ENCODE data around the gene RHOA. TPM values are rescaled to one million over a fixed set of nuclear protein-coding genes. Genes with fewer than 3 reads are reported as not detected.

The RHOA gene
- total RNA-seq, 2 experiments from 2014 or later: 518 to 520 TPM

GRCh38 chr3:49316696-49317457 lies 94.9 kb downstream of the RHOA start:
- Mint-ChIP-seq H3K27me3 (ENCODE audit: low read depth) (no peaks in the 10 kb centered on the region), H3K9me3 (ENCODE audit: insufficient read depth) (no peaks in the 10 kb centered on the region), H3K36me3 (ENCODE audit: low read depth) (peaks cover 41% of the 10 kb centered on the region), H3K4me3 (no peak overlapping the region), H3K27ac (no peak overlapping the region), H3K4me1 (ENCODE audit: low read depth) (no peaks in the 10 kb centered on the region)
- ATAC-seq (no peak), DNase-seq (no peak)
- POLR2A ChIA-PET: interaction anchor here (0.8 kb wide), 1 partner anchor 23 kb away, joined by 3 read pairs; the partner anchor contains the start of gene USP4
- CTCF ChIA-PET: interaction anchor here (0.6 kb wide), 1 partner anchor 1472 kb away, joined by 3 read pairs; no protein-coding TSS in a partner anchor

- ATAC-seq: no peak
- Mint-ChIP-seq H3K9me3 (ENCODE audit: insufficient read depth) (no peaks in the 10 kb centered on the region), H3K27ac (no peak overlapping the region), H3K36me3 (ENCODE audit: low read depth) (peaks cover 42% of the 10 kb centered on the region), H3K4me1 (ENCODE audit: low read depth) (no peaks in the 10 kb centered on the region), H3K27me3 (ENCODE audit: low read depth) (no peaks in the 10 kb centered on the region), H3K4me3 (no peak overlapping the region)
- ChIA-PET CTCF (no interaction called here), POLR2A (no interaction called here)
- no peak for DNase-seq
Observed at GRCh38 chr3:49313896-49314688, 97.7 kb downstream of the RHOA start.

GRCh38 chr3:49311283-49311682 lies 100.5 kb downstream of the RHOA start:
- no peak for DNase-seq
- Mint-ChIP-seq H3K4me3 (no peak overlapping the region), H3K27ac (no peak overlapping the region), H3K9me3 (ENCODE audit: insufficient read depth) (no peaks in the 10 kb centered on the region), H3K27me3 (ENCODE audit: low read depth) (no peaks in the 10 kb centered on the region), H3K4me1 (ENCODE audit: low read depth) (no peaks in the 10 kb centered on the region), H3K36me3 (ENCODE audit: low read depth) (peaks cover 45% of the 10 kb centered on the region)
- POLR2A ChIA-PET: no interaction called here
- CTCF ChIA-PET: interaction anchor here (1.1 kb wide), 1 partner anchor 28 kb away, joined by 3 read pairs; the partner anchor contains the start of gene USP4
- ATAC-seq: no peak

GRCh38 chr3:49310677-49311076 lies 101.1 kb downstream of the RHOA start:
- ChIA-PET POLR2A (no interaction called here), CTCF (interaction anchor here (1.1 kb wide), 1 partner anchor 29 kb away, joined by 3 read pairs; the partner anchor contains the start of gene USP4)
- ATAC-seq: no peak
- DNase-seq: no peak
- Mint-ChIP-seq H3K9me3 (ENCODE audit: insufficient read depth) (no peaks in the 10 kb centered on the region), H3K27me3 (ENCODE audit: low read depth) (no peaks in the 10 kb centered on the region), H3K4me3 (no peak overlapping the region), H3K4me1 (ENCODE audit: low read depth) (no peaks in the 10 kb centered on the region), H3K27ac (no peak overlapping the region), H3K36me3 (ENCODE audit: low read depth) (peaks cover 46% of the 10 kb centered on the region)

Other genes starting within 250 kb of the RHOA start
- gene CCDC71, start 245.6 kb downstream of the RHOA start, total RNA-seq: 10 to 100 TPM; 21.8 to 22.7 TPM
- gene KLHDC8B, start 240.4 kb downstream of the RHOA start, total RNA-seq: 1 to 10 TPM in 1 of 2 experiments, under 1 TPM in 1; 0.81 to 1.2 TPM
- gene C3orf62, start 134.7 kb downstream of the RHOA start, total RNA-seq: 10 to 100 TPM; 10.4 to 11.1 TPM
- gene USP4, start 71.9 kb downstream of the RHOA start, total RNA-seq: 10 to 100 TPM; 72.1 to 74.0 TPM
- gene GPX1, start 53.6 kb downstream of the RHOA start, total RNA-seq: 100 to 1,000 TPM; 115 to 119 TPM
- 10 to 100 TPM; 19.6 to 25.2 TPM for gene TCTA, start 447 bp upstream of the RHOA start, total RNA-seq
- gene AMT, start 10.5 kb upstream of the RHOA start, total RNA-seq: 1 to 10 TPM; 3.8 to 4.7 TPM
- gene NICN1, start 17.3 kb upstream of the RHOA start, total RNA-seq: 10 to 100 TPM; 23.2 to 25.7 TPM
- 10 to 100 TPM; 18.8 to 19.7 TPM for gene DAG1, start 58.3 kb upstream of the RHOA start, total RNA-seq
- gene BSN, start 142.5 kb upstream of the RHOA start, total RNA-seq: under 1 TPM; 0.05 to 0.34 TPM

Measured in activated CD8-positive, alpha-beta T cell treated with anti-CD3 and anti-CD28 coated beads, Interleukin-2, amount 10 ng/mL, durations not matched to agents 7 days and 5 days (primary cell).